ENCODE results near the gene COL23A1.
"Not testable (repeated sequence)": the region's sequence is repeated elsewhere in the genome, so short reads cannot be mapped to it uniquely, and the experiment has no call there.

Gene COL23A1

GRCh38 chr5:178274781-178275537 lies 315.2 kb downstream of the COL23A1 start:
- DNase-seq = no peak

GRCh38 chr5:178273665-178274541 lies 316.3 kb downstream of the COL23A1 start:
- DNase-seq = no peak

- no peak for DNase-seq
These were observed 317.2 kb downstream of the COL23A1 start for GRCh38 chr5:178273041-178273440.

GRCh38 chr5:178272591-178272990 lies 317.6 kb downstream of the COL23A1 start:
- no peak for DNase-seq

- DNase-seq = no peak
These were observed 318.3 kb downstream of the COL23A1 start for GRCh38 chr5:178271726-178272479.

- DNase-seq = no peak
These were observed 319.0 kb downstream of the COL23A1 start for GRCh38 chr5:178271231-178271630.

GRCh38 chr5:178269499-178269898 lies 320.7 kb downstream of the COL23A1 start:
- DNase-seq = no peak

- DNase-seq = no peak
These were observed 322.3 kb downstream of the COL23A1 start for GRCh38 chr5:178267876-178268275.

GRCh38 chr5:178267245-178267644 lies 322.9 kb downstream of the COL23A1 start:
- no peak for DNase-seq

- DNase-seq = no peak
These were observed 323.6 kb downstream of the COL23A1 start for GRCh38 chr5:178266581-178266980.

- DNase-seq = no peak
These were observed 324.4 kb downstream of the COL23A1 start for GRCh38 chr5:178265746-178266145.

GRCh38 chr5:178264044-178264443 lies 326.1 kb downstream of the COL23A1 start:
- DNase-seq = no peak

GRCh38 chr5:178261666-178262600 lies 328.3 kb downstream of the COL23A1 start:
- no peak for DNase-seq

- DNase-seq = no peak
These were observed 330.3 kb downstream of the COL23A1 start for GRCh38 chr5:178259623-178260536.

GRCh38 chr5:178257650-178258049 lies 332.5 kb downstream of the COL23A1 start:
- DNase-seq = no peak

GRCh38 chr5:178256746-178257145 lies 333.4 kb downstream of the COL23A1 start:
- no peak for DNase-seq

GRCh38 chr5:178253632-178254031 lies 336.6 kb downstream of the COL23A1 start:
- DNase-seq = not testable (repeated sequence)

GRCh38 chr5:178252258-178252657 lies 337.9 kb downstream of the COL23A1 start:
- DNase-seq = no peak

- DNase-seq = no peak
These were observed 339.9 kb downstream of the COL23A1 start for GRCh38 chr5:178250263-178250662.

- DNase-seq = no peak
These were observed 340.8 kb downstream of the COL23A1 start for GRCh38 chr5:178249191-178249989.
